ENCODE results near the gene SCN9A.

Gene SCN9A

GRCh38 chr2:166184789-166185188 lies 191.0 kb downstream of the SCN9A start:
- no peak overlapping the region for H3K4me3 ChIP-seq (ENCODE audit: low read depth, low read length)

GRCh38 chr2:166181813-166182154 lies 194.0 kb downstream of the SCN9A start:
- no peak for TF ChIP-seq CTCF (IDR thresholded peaks at IDR 0.05; ENCODE audit: borderline replicate concordance, insufficient read depth, low read depth, low read length)
- H3K4me3 ChIP-seq (ENCODE audit: low read depth, low read length) = no peak overlapping the region

More at GRCh38 chr2:166184789-166185188, 191.0 kb downstream of the SCN9A start:
- no peak for TF ChIP-seq CTCF (IDR thresholded peaks at IDR 0.05; ENCODE audit: borderline replicate concordance, insufficient read depth, low read depth, low read length)

GRCh38 chr2:166180951-166181812 lies 194.6 kb downstream of the SCN9A start:
- no peak overlapping the region for H3K4me3 ChIP-seq (ENCODE audit: low read depth, low read length)
- TF ChIP-seq CTCF (IDR thresholded peaks at IDR 0.05; ENCODE audit: borderline replicate concordance, insufficient read depth, low read depth, low read length) = peak; percentile 56; the same call in 1 of the 2 replicates

GRCh38 chr2:166179201-166179600 lies 196.5 kb downstream of the SCN9A start:
- no peak for TF ChIP-seq CTCF (IDR thresholded peaks at IDR 0.05; ENCODE audit: borderline replicate concordance, insufficient read depth, low read depth, low read length)
- H3K4me3 ChIP-seq (ENCODE audit: low read depth, low read length) = no peak overlapping the region

GRCh38 chr2:166173263-166173662 lies 202.5 kb downstream of the SCN9A start:
- H3K4me3 ChIP-seq (ENCODE audit: low read depth, low read length) = no peak overlapping the region
- no peak for TF ChIP-seq CTCF (IDR thresholded peaks at IDR 0.05; ENCODE audit: borderline replicate concordance, insufficient read depth, low read depth, low read length)

- TF ChIP-seq CTCF (IDR thresholded peaks at IDR 0.05; ENCODE audit: borderline replicate concordance, insufficient read depth, low read depth, low read length) = no peak
- no peak overlapping the region for H3K4me3 ChIP-seq (ENCODE audit: low read depth, low read length)
These were observed 204.5 kb downstream of the SCN9A start for GRCh38 chr2:166171216-166171615.

GRCh38 chr2:166170356-166170755 lies 205.4 kb downstream of the SCN9A start:
- TF ChIP-seq CTCF (IDR thresholded peaks at IDR 0.05; ENCODE audit: borderline replicate concordance, insufficient read depth, low read depth, low read length) = no peak
- H3K4me3 ChIP-seq (ENCODE audit: low read depth, low read length) = no peak overlapping the region
